Neural crest cell (in vitro differentiated cells): ENCODE results near the gene TEDC2. TPM values are rescaled to one million over a fixed set of nuclear protein-coding genes. Genes with fewer than 3 reads are reported as not detected.
"Not testable (repeated sequence)": the region's sequence is repeated elsewhere in the genome, so short reads cannot be mapped to it uniquely, and the experiment has no call there.

ENCODE experiments used
- DNase-seq: peaks from one replicate; pipeline ENCODE4 v3.0.0; 2021; ENCODE audit warnings: low read depth, mixed read lengths, low spot score
- H3K27ac Mint-ChIP-seq: one replicate; pipeline ENCODE4 v1.8.0; 2021; ENCODE audit warnings: mild to moderate bottlenecking, mixed read lengths; ENCODE audit not compliant: unreplicated experiment
- H3K27me3 Mint-ChIP-seq: 2 replicates; pipeline ENCODE4 v1.8.0; 2021; ENCODE audit warnings: low read depth, mild to moderate bottlenecking, mixed read lengths
- H3K36me3 Mint-ChIP-seq: 2 replicates; pipeline ENCODE4 v1.8.0; 2021; ENCODE audit warnings: low read depth, mild to moderate bottlenecking, mixed read lengths
- H3K4me1 Mint-ChIP-seq: 2 replicates; pipeline ENCODE4 v1.8.0; 2021; ENCODE audit warnings: mixed read lengths
- H3K4me3 Mint-ChIP-seq: one replicate; pipeline ENCODE4 v1.8.0; 2021; ENCODE audit warnings: mild to moderate bottlenecking, mixed read lengths
- H3K9me3 Mint-ChIP-seq: 2 replicates; pipeline ENCODE4 v1.8.0; 2021; ENCODE audit warnings: mixed read lengths
- CTCF ChIP-seq: fragments of 200-600 bp; sonication (generic); conservative IDR thresholded peaks from 2 replicates; pipeline ENCODE4 v1.5.0; 2021; ENCODE audit warnings: antibody characterized with exemption, mild to moderate bottlenecking
- total RNA-seq: library from RNA; stranded (reverse); gene quantifications from 2 replicates; pipeline ENCODE4 v1.2.1, GENCODE V29; 2021

TEDC2 gene
- total RNA-seq, 1 donor from 2014 or later = 66.5 TPM

GRCh38 chr16:2475413-2476344 is 15.8 kb downstream of the TEDC2 start:
- H3K27me3 Mint-ChIP-seq = peaks cover 14% of the 10 kb centered on the region
- peaks cover 22% of the 10 kb centered on the region for H3K4me1 Mint-ChIP-seq
- no peak for TF ChIP-seq CTCF
- H3K4me3 Mint-ChIP-seq = peak overlapping the region; percentile 86
- no peaks in the 10 kb centered on the region for H3K36me3 Mint-ChIP-seq
- no peak for DNase-seq
- no peaks in the 10 kb centered on the region for H3K9me3 Mint-ChIP-seq
- H3K27ac Mint-ChIP-seq = no peak overlapping the region

- Mint-ChIP-seq H3K9me3 (no peaks in the 10 kb centered on the region), H3K27me3 (peaks cover 14% of the 10 kb centered on the region), H3K4me1 (peaks cover 21% of the 10 kb centered on the region), H3K4me3 (peak overlapping the region; percentile 86), H3K27ac (no peak overlapping the region), H3K36me3 (no peaks in the 10 kb centered on the region)
- no peak for DNase-seq
- no peak for TF ChIP-seq CTCF
Observed at GRCh38 chr16:2476345-2476720, 16.4 kb downstream of the TEDC2 start.

- Mint-ChIP-seq H3K4me3 (peak overlapping the region; percentile 86), H3K27me3 (peaks cover 14% of the 10 kb centered on the region), H3K9me3 (no peaks in the 10 kb centered on the region), H3K27ac (no peak overlapping the region), H3K4me1 (peaks cover 21% of the 10 kb centered on the region), H3K36me3 (no peaks in the 10 kb centered on the region)
- TF ChIP-seq CTCF = no peak
- DNase-seq = no peak
Observed at GRCh38 chr16:2476741-2477140, 16.8 kb downstream of the TEDC2 start.

GRCh38 chr16:2477327-2477726 is 17.4 kb downstream of the TEDC2 start:
- peak overlapping the region; percentile 86 for H3K4me3 Mint-ChIP-seq
- H3K9me3 Mint-ChIP-seq = no peaks in the 10 kb centered on the region
- peaks cover 21% of the 10 kb centered on the region for H3K4me1 Mint-ChIP-seq
- H3K27ac Mint-ChIP-seq = no peak overlapping the region
- H3K36me3 Mint-ChIP-seq = no peaks in the 10 kb centered on the region
- H3K27me3 Mint-ChIP-seq = peaks cover 14% of the 10 kb centered on the region
- no peak for DNase-seq
- TF ChIP-seq CTCF = no peak

- Mint-ChIP-seq H3K9me3 (no peaks in the 10 kb centered on the region), H3K4me3 (no peak overlapping the region), H3K27me3 (peaks cover 10% of the 10 kb centered on the region), H3K4me1 (peaks cover 18% of the 10 kb centered on the region), H3K36me3 (no peaks in the 10 kb centered on the region), H3K27ac (no peak overlapping the region)
- no peak for TF ChIP-seq CTCF
- no peak for DNase-seq
Observed at GRCh38 chr16:2478279-2478678, 18.4 kb downstream of the TEDC2 start.

GRCh38 chr16:2479996-2480395 is 20.1 kb downstream of the TEDC2 start:
- H3K27me3 Mint-ChIP-seq, H3K27ac Mint-ChIP-seq, H3K9me3 Mint-ChIP-seq, H3K36me3 Mint-ChIP-seq, DNase-seq: not testable (repeated sequence)
- Mint-ChIP-seq H3K4me1 (peaks cover 25% of the 10 kb centered on the region), H3K4me3 (peak overlapping the region; percentile 44)
